Fibroblast of skin of right biceps (primary cell): Measurements from ENCODE around the gene GPR25.

Source experiments
- DNase-seq: peaks from one replicate; pipeline ENCODE4 v3.0.0-alpha.2; 2013

The GPR25 gene

GRCh38 chr1:200916681-200917080, 43.9 kb downstream of the GPR25 start:
- no peak for DNase-seq

DNA sequence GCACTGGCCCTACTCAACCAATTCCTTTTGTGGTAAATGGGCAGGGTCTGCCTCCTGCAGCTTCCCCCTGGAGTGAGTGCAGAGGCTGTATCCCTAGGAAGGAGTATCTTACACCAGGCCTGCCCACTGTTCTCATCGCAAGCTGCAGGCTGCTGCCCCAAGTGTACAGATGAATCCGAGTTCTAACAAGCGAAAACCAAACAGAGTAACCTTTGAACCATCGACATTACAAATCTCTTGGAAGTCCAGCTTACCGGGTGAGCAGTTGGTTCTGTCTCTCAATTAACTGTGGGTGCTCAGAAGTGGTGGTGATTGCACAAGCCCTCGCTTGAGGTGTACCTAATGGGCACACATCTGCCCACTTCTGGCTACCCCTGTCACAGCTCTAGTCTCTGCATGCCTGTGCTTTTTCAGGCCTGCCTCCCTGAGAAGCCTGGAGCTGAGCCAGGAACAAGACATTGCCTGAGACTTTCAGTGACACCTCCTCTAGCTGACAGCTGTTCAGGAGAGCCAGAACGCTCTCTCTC, 44.6 kb downstream of the GPR25 start:
- DNase-seq = no peak

DNA sequence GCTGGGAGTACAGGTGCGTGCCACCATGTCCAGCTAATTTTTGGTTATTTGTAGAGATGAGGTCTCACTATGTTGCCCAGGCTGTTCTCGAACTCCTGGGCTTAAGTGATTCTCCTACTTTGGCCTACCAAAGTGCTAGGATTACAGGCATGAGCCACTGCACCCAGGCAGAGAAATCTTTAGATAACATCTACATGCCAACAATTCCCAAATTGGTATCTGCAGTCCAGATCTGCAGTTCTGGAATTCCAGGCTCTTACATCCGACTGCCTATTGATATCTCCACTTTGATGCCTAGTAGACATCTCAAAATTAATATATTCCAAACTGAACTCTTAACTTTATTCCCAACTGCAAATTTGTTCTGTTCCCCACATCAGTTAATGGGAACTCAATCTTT, 45.2 kb downstream of the GPR25 start:
- no peak for DNase-seq

DNA sequence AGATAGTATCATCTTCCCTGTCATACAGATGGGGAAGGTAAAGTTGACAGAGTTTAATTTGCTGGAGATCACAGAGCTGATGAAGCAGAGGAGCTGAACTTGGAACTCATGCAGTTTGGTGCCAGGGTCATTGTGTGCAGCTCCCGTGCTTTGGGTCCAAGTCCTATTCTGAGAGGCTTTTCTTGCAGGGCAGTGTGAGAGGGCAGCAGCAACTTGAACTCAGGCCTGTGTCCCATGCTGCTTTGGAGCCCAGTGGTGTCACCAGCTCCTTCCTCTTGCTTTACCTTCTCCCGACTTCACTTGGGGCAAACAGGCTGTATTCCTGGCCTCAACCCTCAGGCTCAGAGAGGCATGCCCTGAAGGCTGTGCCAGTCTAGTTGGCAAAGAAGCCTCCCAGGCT, 46.6 kb downstream of the GPR25 start:
- no peak for DNase-seq

- no peak for DNase-seq
Observed at GRCh38 chr1:200921571-200922110, 48.9 kb downstream of the GPR25 start.

DNA sequence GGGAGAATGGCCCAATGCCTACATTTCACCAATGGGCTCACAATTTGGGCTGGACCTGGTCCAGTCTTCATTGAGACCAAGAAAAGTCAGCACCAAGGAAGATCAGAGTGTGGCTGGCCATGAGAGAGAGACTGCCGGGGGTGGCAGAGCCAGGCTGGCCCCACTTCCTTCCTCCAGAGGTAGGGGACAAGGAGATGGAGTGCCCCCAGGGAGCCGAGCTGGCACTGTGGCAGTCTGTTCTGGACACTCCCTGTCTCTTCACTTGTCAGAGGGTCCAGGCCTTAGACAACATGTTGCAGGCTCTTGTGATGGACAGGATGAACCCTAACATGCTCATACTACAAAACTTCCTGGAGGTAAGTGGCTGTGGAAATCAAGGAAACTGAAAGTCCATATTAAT, 49.6 kb downstream of the GPR25 start:
- no peak for DNase-seq

DNA sequence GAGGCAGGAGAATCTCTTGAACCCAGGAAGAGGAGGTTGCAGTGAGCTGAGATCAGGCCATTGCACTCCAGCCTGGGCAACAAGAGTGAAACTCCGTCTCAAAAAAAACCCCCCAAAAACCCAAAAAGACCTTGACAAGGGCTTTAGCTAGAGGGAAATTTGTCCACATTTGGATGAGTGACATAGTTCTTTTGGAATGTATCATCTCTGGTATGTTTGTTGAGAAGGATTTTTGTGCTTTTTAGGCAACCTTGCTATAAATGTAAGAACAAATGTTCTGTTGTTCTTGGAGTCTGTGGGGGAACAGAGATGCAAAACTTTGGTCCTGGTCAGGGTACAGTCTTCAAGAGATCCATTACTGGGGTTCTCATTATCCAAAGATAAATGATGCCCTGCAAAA, 50.8 kb downstream of the GPR25 start:
- peak; percentile 29 for DNase-seq
